Neural crest cell (in vitro differentiated cells): ENCODE results near the gene SLC9A8. TPM values are rescaled to one million over a fixed set of nuclear protein-coding genes. Genes with fewer than 3 reads are reported as not detected.

Experiments used
- DNase-seq: peaks from one replicate; pipeline ENCODE4 v3.0.0; 2021; ENCODE audit warnings: low read depth, mixed read lengths, low spot score
- H3K27ac Mint-ChIP-seq: one replicate; pipeline ENCODE4 v1.8.0; 2021; ENCODE audit warnings: mild to moderate bottlenecking, mixed read lengths; ENCODE audit not compliant: unreplicated experiment
- H3K27me3 Mint-ChIP-seq: 2 replicates; pipeline ENCODE4 v1.8.0; 2021; ENCODE audit warnings: low read depth, mild to moderate bottlenecking, mixed read lengths
- H3K36me3 Mint-ChIP-seq: 2 replicates; pipeline ENCODE4 v1.8.0; 2021; ENCODE audit warnings: low read depth, mild to moderate bottlenecking, mixed read lengths
- H3K4me1 Mint-ChIP-seq: 2 replicates; pipeline ENCODE4 v1.8.0; 2021; ENCODE audit warnings: mixed read lengths
- H3K4me3 Mint-ChIP-seq: one replicate; pipeline ENCODE4 v1.8.0; 2021; ENCODE audit warnings: mild to moderate bottlenecking, mixed read lengths
- H3K9me3 Mint-ChIP-seq: 2 replicates; pipeline ENCODE4 v1.8.0; 2021; ENCODE audit warnings: mixed read lengths
- total RNA-seq: library from RNA; stranded (reverse); gene quantifications from 2 replicates; pipeline ENCODE4 v1.2.1, GENCODE V29; 2021
- TF ChIP-seq, protein P1 (sequence below): fragments of 200-600 bp; sonication (generic); conservative IDR thresholded peaks from 2 replicates; pipeline ENCODE4 v1.5.0; 2021; ENCODE audit warnings: antibody characterized with exemption, mild to moderate bottlenecking

SLC9A8 gene
- total RNA-seq, 1 donor from 2014 or later = 9.7 TPM

DNA sequence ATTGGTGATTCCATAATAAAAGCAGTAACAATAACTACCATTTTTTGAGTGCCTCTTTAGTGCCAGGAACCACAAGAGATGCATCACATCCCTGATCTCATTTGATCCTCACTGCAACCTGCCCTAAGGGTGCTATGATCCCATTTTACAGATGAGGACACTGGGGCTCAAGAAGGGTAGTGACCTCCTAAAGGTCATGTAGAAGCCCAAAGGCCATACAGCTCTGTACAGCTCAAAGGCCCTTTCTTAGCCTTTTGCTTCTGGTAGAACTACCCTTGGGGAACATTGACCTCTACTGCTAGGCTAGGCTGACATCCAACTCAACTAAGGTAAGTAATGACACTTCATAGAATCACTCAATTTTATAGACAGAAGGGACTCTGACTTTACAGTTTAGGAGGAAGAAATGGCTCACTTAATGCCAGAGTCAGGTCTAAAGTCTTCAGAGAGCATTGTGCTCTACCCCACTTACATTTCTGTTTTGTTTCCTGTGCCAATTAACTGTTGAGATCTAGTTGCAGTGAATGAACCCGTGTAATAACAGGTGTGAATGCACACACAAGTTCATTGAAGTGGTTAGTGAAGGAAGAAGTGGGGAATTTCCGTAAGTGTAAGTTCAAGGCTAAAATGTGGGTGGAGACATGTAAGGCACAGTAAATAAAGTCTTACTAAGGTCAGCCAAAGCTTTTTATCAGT is 10.7 kb downstream of the SLC9A8 start:
- Mint-ChIP-seq H3K9me3 (peaks cover 3% of the 10 kb centered on the region), H3K4me1 (no peaks in the 10 kb centered on the region), H3K4me3 (no peak overlapping the region), H3K27ac (no peak overlapping the region), H3K27me3 (no peaks in the 10 kb centered on the region), H3K36me3 (peaks cover 26% of the 10 kb centered on the region)
- TF ChIP-seq, protein P1, sequence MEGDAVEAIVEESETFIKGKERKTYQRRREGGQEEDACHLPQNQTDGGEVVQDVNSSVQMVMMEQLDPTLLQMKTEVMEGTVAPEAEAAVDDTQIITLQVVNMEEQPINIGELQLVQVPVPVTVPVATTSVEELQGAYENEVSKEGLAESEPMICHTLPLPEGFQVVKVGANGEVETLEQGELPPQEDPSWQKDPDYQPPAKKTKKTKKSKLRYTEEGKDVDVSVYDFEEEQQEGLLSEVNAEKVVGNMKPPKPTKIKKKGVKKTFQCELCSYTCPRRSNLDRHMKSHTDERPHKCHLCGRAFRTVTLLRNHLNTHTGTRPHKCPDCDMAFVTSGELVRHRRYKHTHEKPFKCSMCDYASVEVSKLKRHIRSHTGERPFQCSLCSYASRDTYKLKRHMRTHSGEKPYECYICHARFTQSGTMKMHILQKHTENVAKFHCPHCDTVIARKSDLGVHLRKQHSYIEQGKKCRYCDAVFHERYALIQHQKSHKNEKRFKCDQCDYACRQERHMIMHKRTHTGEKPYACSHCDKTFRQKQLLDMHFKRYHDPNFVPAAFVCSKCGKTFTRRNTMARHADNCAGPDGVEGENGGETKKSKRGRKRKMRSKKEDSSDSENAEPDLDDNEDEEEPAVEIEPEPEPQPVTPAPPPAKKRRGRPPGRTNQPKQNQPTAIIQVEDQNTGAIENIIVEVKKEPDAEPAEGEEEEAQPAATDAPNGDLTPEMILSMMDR = no peak
- DNase-seq = no peak

GRCh38 chr20:49824206-49824605 is 11.6 kb downstream of the SLC9A8 start:
- H3K27me3 Mint-ChIP-seq = no peaks in the 10 kb centered on the region
- H3K4me3 Mint-ChIP-seq = no peak overlapping the region
- no peaks in the 10 kb centered on the region for H3K4me1 Mint-ChIP-seq
- H3K9me3 Mint-ChIP-seq = peaks cover 3% of the 10 kb centered on the region
- H3K27ac Mint-ChIP-seq = no peak overlapping the region
- H3K36me3 Mint-ChIP-seq = peaks cover 22% of the 10 kb centered on the region
- DNase-seq = no peak
- TF ChIP-seq, protein P1 = no peak

GRCh38 chr20:49825521-49826033 is 12.9 kb downstream of the SLC9A8 start:
- Mint-ChIP-seq H3K4me3 (no peak overlapping the region), H3K4me1 (no peaks in the 10 kb centered on the region), H3K36me3 (peaks cover 12% of the 10 kb centered on the region), H3K9me3 (no peaks in the 10 kb centered on the region), H3K27ac (no peak overlapping the region), H3K27me3 (no peaks in the 10 kb centered on the region)
- TF ChIP-seq, protein P1 = no peak
- DNase-seq = no peak

DNA sequence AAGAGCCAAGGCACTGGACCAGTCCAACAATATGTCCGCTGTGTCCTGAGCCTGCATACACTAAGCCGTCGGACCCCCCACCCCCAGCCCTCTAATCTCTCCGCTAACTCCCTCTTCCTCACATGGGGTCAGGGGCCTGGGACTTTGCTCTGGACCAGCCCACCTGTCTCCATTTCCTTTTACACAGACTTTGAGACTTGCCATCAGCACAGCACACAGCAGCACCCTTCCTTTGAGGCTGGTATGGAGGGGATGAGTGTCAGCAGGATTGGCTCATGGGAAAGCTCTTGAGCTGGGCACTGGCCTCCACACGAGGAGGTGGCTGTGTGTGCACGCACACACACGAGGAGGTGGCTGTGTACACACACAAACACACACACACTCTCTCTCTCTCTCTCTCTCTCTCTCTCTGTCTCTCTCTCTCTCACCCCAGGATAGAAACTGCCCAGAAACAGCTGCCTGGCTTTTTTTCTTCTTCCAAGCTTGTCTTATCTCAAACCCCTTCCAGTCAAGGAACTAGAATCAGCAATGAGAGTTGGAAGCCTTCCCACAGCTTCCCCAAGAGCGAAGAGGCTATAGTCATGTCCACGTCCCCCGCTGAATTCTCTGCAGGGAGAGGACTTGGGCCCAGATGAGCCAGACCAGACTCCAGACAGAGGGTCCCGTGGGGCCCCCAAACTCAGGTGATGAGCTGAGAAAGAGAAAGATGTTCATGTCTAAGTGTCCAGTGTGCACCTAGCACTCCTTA is 18.6 kb downstream of the SLC9A8 start:
- H3K27ac Mint-ChIP-seq = peak overlapping the region; percentile 9
- no peaks in the 10 kb centered on the region for H3K4me1 Mint-ChIP-seq
- TF ChIP-seq, protein P1 = no peak
- H3K4me3 Mint-ChIP-seq = no peak overlapping the region
- no peaks in the 10 kb centered on the region for H3K27me3 Mint-ChIP-seq
- peaks cover 6% of the 10 kb centered on the region for H3K36me3 Mint-ChIP-seq
- no peaks in the 10 kb centered on the region for H3K9me3 Mint-ChIP-seq
- no peak for DNase-seq

DNA sequence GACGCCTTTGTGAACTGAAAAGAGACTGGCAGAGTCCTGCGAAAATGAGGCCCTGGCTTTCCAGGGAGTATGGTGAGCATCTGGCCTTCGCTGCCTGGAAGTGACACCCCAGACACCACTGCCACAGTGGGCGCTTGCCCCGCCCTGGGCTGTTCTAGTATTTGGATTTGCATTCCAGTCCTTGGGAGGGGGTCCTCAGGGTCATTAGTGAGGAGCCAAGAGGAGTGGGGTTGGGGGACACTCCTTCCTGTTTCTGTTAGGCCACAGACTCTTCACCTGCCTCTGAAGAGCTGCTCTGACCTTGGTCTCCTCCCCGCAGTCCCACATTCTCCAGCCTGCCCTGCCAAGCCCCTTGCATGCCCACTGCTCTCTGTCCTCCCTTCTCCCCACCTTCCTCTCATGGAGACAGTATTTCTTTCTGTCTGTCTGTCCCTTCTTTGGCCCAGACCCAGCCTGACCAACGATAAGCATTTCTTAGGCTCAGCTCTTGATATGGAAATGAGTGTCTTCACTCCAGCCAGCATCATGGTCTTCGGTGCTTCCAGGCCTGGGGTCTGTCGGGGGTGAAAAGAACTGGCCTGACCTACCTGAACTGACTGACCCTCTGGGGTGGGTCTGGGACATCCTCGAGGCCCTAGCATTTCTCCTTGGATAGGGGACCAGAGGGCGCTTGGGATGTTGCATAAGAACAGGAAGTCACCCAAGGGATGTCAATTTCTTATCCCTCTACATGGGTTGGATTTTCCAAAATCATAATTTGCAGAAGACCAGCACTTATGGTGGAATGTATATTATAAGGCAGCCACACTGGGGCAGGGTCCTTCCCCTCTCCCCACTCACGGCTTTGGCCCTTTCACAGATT is 19.4 kb downstream of the SLC9A8 start:
- TF ChIP-seq, protein P1 = no peak
- no peaks in the 10 kb centered on the region for H3K9me3 Mint-ChIP-seq
- peaks cover 6% of the 10 kb centered on the region for H3K36me3 Mint-ChIP-seq
- no peak for DNase-seq
- no peaks in the 10 kb centered on the region for H3K27me3 Mint-ChIP-seq
- peak overlapping the region; percentile 36 for H3K27ac Mint-ChIP-seq
- H3K4me3 Mint-ChIP-seq = no peak overlapping the region
- H3K4me1 Mint-ChIP-seq = no peaks in the 10 kb centered on the region
